HepG2 (cell line): Measurements from ENCODE around the gene PGPEP1. TPM values are rescaled to one million over a fixed set of nuclear protein-coding genes. Genes with fewer than 3 reads are reported as not detected.

Experiments used
- CBFB ChIP-seq: sonication (generic); formaldehyde crosslinking; IDR thresholded peaks from 2 replicates; pipeline ENCODE4 v1.4.0; 2020; ENCODE audit warnings: missing genetic modification reagents
- ELK4 ChIP-seq: sonication (generic); formaldehyde crosslinking; IDR thresholded peaks from 2 replicates; pipeline ENCODE4 v1.9.0; 2021; ENCODE audit warnings: missing genetic modification reagents, borderline replicate concordance
- GTF2F1 ChIP-seq: fragments of 150-350 bp; IDR thresholded peaks from 2 replicates; pipeline ENCODE4 v1.6.1; 2014; ENCODE audit warnings: low read length
- GTF3A ChIP-seq: sonication (generic); formaldehyde crosslinking; conservative IDR thresholded peaks from 2 replicates; pipeline ENCODE4 v1.4.0; 2020; ENCODE audit warnings: mild to moderate bottlenecking, missing genetic modification reagents
- MAX ChIP-seq: IDR thresholded peaks from 2 replicates; pipeline ENCODE4 v1.6.1; 2012; ENCODE audit warnings: inconsistent platforms
- MIER3 ChIP-seq: IDR thresholded peaks from 2 replicates; pipeline ENCODE4 v1.6.1; 2016; ENCODE audit warnings: missing compliant biosample characterization, borderline replicate concordance
- MTA3 ChIP-seq: sonication (generic); formaldehyde crosslinking; IDR thresholded peaks from 2 replicates; pipeline ENCODE4 v1.4.0; 2020; ENCODE audit warnings: missing genetic modification reagents
- ONECUT2 ChIP-seq: sonication (generic); formaldehyde crosslinking; IDR thresholded peaks from 2 replicates; pipeline ENCODE4 v1.4.0; 2020; ENCODE audit warnings: missing genetic modification reagents
- PREB ChIP-seq: sonication (generic); formaldehyde crosslinking; IDR thresholded peaks from 2 replicates; pipeline ENCODE4 v1.4.0; 2020; ENCODE audit warnings: missing genetic modification reagents
- SKIL ChIP-seq: sonication (generic); formaldehyde crosslinking; IDR thresholded peaks from 2 replicates; pipeline ENCODE4 v1.8.0; 2022; ENCODE audit warnings: missing genetic modification reagents, mild to moderate bottlenecking, moderate library complexity, borderline replicate concordance
- SMAD9 ChIP-seq: sonication (generic); formaldehyde crosslinking; IDR thresholded peaks from 2 replicates; pipeline ENCODE4 v1.5.1; 2020; ENCODE audit warnings: mild to moderate bottlenecking, missing genetic modification reagents
- SNRNP70 ChIP-seq: fragments of 200-400 bp; formaldehyde crosslinking; IDR thresholded peaks from 2 replicates; pipeline ENCODE4 v1.6.1; 2017; ENCODE audit warnings: mild to moderate bottlenecking, low read depth, low read length, moderate library complexity
- SP1 ChIP-seq, 2 experiments: fragments of 450-650 bp in 1 of 2; sonication (generic) in 1 of 2; formaldehyde crosslinking in 1 of 2; IDR thresholded peaks; 2 replicates each; pipeline versions ENCODE4 v1.4.0 to v1.6.1; 2016 to 2020; ENCODE audit warnings: missing genetic modification reagents in 1 of 2
- SRY ChIP-seq: sonication (generic); formaldehyde crosslinking; IDR thresholded peaks from 2 replicates; pipeline ENCODE4 v1.8.0; 2022; ENCODE audit warnings: mild to moderate bottlenecking, missing genetic modification reagents
- TP53 ChIP-seq: sonication (generic); formaldehyde crosslinking; conservative IDR thresholded peaks from 2 replicates; pipeline ENCODE4 v1.4.0; 2020; ENCODE audit warnings: missing genetic modification reagents
- ZFP91 ChIP-seq: sonication (generic); formaldehyde crosslinking; IDR thresholded peaks from 2 replicates; pipeline ENCODE4 v1.9.0; 2022; ENCODE audit warnings: missing genetic modification reagents, mild to moderate bottlenecking, borderline replicate concordance
- ZNF337 ChIP-seq: sonication (generic); formaldehyde crosslinking; IDR thresholded peaks from 2 replicates; pipeline ENCODE4 v1.5.1; 2020; ENCODE audit warnings: missing genetic modification reagents, low read depth, mild to moderate bottlenecking, borderline replicate concordance
- ZNF605 ChIP-seq: sonication (generic); formaldehyde crosslinking; IDR thresholded peaks from 2 replicates; pipeline ENCODE4 v1.8.0; 2022; ENCODE audit warnings: mild to moderate bottlenecking, missing genetic modification reagents
- ZNF629 ChIP-seq: sonication (generic); formaldehyde crosslinking; conservative IDR thresholded peaks from 2 replicates; pipeline ENCODE4 v1.5.0; 2020; ENCODE audit warnings: missing genetic modification reagents
- ZNF710 ChIP-seq: sonication (generic); formaldehyde crosslinking; IDR thresholded peaks from 2 replicates; pipeline ENCODE4 v1.5.0; 2020; ENCODE audit warnings: mild to moderate bottlenecking, missing genetic modification reagents, borderline replicate concordance
- ZNF878 ChIP-seq: sonication (generic); formaldehyde crosslinking; IDR thresholded peaks from 2 replicates; pipeline ENCODE4 v1.8.1; 2023; ENCODE audit warnings: mild to moderate bottlenecking, missing genetic modification reagents, moderate library complexity
- polyA plus RNA-seq, 8 experiments: library from polyadenylated mRNA; depleted of rRNA in 3 of 8; stranded (reverse) in 7 of 8; unstranded in 1 of 8; fragments of >200 nt; fragmentation: Illumina TruSeq in 4 of 8; extraction: Trizol in 4 of 8; gene quantifications; 2 replicates each; pipeline versions ENCODE4 v1.2.1 to v1.2.3, GENCODE V29; 2011 to 2016; ENCODE audit warnings: low read depth in 4 of 8, missing spikeins in 1 of 8, mixed read lengths in 1 of 8; ENCODE audit not compliant: insufficient read depth in 1 of 8
- total RNA-seq, 5 experiments: library from RNA; depleted of rRNA; stranded (reverse); fragments of >200 nt; fragmentation: Illumina TruSeq; extraction: Trizol; gene quantifications; 2 replicates each; pipeline ENCODE4 v1.2.3, GENCODE V29; 2016; ENCODE audit warnings: low read depth in 1 of 5

Gene PGPEP1
- total and polyA plus RNA-seq, 2 of the 13 experiments (the other 11 are each of a cell fraction or from before 2014, with no cell fraction given): 53.1 to 56.6 TPM

- TF ChIP-seq MAX: peak; percentile 74
- TF ChIP-seq ELK4 (CRISPR knock-in tag): no peak
- TF ChIP-seq ZNF710 (CRISPR knock-in tag): peak; percentile 77
- no peak for TF ChIP-seq SMAD9 (CRISPR knock-in tag)
- no peak for TF ChIP-seq MIER3 (CRISPR knock-in tag)
- TF ChIP-seq ONECUT2: no peak
- peak; percentile 40; the same call in 1 of the 2 replicates for TF ChIP-seq ZNF605 (CRISPR knock-in tag)
- TF ChIP-seq ZNF629: no peak
- TF ChIP-seq ZNF337: no peak
- TF ChIP-seq MTA3 (CRISPR knock-in tag): no peak
- no peak for TF ChIP-seq SRY (CRISPR knock-in tag)
- TF ChIP-seq GTF3A (CRISPR knock-in tag): no peak
- TF ChIP-seq TP53 (CRISPR knock-in tag): no peak
- no peak for TF ChIP-seq PREB (CRISPR knock-in tag)
- TF ChIP-seq SNRNP70: no peak
- no peak for TF ChIP-seq GTF2F1
- TF ChIP-seq ZFP91: peak; percentile 53; the same call in 1 of the 2 replicates
- TF ChIP-seq CBFB: peak; percentile 43; the same call in 1 of the 2 replicates
- TF ChIP-seq SP1 (IDR thresholded peaks at IDR 0.05): no peak
- TF ChIP-seq SP1 (CRISPR knock-in tag; IDR thresholded peaks at IDR 0.05): no peak; the same call in 1 of the 2 replicates
- peak; percentile 39; the same call in 1 of the 2 replicates for TF ChIP-seq ZNF878
- TF ChIP-seq SKIL (CRISPR knock-in tag): peak; percentile 92
These were observed 48.6 kb upstream of the PGPEP1 start (continued) for GRCh38 chr19:18291590-18292461.
